T-helper 22 cell (primary cell): Measurements from ENCODE around the gene DROSHA.

Experiments
- DNase-seq: peaks from one replicate; pipeline ENCODE4 v3.0.0-alpha.2; 2020; ENCODE audit warnings: low read depth

The DROSHA gene

DNA sequence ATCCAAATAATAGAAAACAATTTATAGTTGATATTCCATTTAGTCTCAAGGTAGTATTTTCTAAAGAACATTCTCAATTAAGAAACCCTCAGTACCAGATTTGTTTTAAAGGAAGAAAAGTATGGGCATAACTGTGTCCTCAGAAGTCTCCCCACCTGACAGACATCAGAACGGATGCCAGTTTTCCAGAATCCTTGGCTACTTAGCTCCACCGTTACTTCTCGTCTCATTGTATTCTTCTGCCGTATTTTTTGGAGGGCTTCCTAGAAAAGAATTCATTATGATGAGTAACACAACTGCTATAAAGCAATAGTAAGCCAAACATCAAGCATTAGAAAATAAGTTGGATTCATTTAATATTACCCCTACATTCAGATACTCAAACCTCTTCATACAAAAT lies 67.8 kb downstream of the DROSHA start:
- no peak for DNase-seq

DNA sequence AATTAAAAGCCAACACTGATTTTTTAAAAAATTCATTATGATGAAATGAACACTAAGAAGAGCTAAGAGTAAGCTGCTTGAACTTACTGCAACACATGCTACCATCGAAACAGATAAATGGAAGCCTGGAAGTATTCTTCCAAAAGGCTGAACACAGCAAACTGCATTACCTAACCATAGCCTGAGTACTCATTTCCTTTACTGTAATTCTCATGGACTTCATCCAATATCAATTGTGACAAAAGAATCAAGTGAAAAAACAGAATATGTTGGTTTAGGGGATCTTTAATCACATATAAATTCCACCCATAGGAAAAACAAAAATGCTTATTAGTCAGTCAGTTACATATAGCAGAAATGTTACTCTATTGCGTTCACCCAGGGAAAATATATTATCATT lies 68.5 kb downstream of the DROSHA start:
- DNase-seq = no peak

DNA sequence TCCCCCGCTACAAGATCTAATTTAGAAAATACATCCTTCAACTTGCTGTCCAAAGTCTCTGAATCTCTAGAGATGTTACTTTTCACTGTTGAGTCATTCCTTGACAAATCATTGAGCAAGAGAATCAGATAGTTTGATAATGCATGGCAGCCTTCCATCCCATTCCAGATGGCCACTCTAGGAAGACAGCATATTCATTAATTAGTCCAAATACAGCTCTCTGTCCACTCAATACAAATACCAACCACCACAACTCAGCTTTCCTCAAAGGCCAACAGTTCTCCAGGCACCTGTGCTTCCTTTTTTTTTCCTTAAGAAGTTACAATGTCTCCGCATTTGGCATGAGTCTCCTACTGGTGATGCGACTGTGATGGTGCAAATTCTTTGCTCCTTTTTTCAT lies 72.3 kb downstream of the DROSHA start:
- DNase-seq = no peak

DNA sequence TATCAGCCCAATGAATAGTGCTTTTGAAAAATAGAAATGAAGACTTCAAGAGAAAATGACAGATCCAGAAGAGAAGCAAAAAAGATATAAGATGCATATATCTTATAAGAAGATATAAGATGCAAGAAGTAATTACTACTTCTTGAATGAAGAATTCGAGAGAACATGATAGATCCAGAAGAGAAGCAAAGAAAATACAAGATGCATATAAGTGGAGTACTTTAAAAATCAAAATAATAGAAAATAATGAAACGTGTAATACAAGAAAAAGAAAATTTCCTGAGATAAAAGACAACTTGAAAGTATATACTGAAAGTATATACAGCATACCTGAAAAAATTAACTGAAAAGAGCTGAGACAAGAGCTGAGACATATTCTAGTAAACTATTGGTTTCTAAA lies 76.7 kb downstream of the DROSHA start:
- no peak for DNase-seq

DNA sequence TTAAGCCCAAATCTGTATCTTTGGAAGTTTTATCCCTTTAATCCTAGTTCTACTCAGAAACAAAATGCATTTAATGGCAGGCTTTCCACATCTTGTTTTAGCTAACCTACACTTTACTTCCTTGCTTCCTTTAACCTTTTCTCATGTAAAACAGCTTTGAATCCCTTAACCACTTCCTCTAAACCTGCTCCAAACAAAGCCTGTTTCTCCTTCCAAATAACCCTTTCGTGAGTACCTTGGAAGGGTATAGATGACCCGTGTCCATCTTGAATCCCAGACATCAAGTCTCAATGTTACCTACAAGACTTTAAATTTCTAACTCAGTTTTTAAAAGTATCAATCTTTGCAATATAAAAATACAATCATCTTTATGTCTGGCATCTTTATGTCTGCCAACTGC lies 78.4 kb downstream of the DROSHA start:
- no peak for DNase-seq

DNA sequence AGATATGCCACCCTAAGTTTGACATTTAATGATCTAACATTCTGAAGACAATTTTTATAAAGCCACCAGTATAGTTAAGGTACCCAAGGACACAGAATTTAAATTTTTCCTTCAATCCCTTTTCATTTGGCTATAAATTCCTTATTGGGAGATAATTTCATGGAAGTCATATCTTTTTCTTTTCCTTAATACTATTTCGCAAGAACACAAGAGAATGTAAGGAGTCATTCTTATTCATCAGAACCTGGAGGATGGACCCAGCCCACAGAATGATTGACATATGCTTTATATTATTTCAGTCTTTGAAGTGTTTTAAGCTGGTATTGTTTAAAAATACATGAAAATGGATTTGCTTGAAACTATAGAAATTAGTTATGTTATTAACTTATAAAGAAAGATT lies 79.6 kb downstream of the DROSHA start:
- no peak for DNase-seq

DNA sequence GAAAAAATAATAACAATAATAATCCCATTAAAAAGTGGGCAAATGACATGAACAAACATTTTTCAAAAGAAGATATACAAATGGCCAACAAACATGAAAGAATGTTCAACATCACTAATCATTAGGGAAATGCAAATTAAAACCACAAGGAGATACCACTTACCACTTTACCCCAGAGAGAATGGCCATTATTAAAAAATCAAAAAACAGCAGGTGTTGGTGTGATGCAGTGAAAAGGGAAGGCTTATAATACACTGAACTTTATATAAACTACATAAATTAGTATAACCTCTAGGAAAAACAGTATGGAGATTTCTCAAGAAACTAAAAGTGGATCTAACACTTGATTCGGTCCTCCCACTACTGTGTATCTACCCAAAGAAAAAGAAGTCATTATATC lies 81.9 kb downstream of the DROSHA start:
- DNase-seq = no peak

DNA sequence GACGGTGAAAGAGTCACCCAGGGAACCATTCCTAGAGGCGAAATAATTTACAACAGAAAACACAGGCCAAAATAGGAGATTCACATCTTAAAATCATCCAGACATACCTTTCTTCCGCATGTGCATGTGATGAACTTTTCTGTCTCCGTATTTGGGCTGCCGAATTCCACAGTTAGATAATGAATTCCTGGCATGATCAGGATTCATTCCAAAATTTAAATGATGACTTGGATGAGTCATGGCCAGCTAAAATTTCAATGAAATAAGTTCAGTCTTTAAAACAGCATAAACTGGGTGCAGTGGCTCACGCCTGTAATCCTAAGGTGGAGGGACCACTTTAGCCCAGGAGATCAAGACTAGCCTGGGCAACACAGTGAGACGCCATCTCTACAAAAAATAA lies 82.7 kb downstream of the DROSHA start:
- DNase-seq = no peak

DNA sequence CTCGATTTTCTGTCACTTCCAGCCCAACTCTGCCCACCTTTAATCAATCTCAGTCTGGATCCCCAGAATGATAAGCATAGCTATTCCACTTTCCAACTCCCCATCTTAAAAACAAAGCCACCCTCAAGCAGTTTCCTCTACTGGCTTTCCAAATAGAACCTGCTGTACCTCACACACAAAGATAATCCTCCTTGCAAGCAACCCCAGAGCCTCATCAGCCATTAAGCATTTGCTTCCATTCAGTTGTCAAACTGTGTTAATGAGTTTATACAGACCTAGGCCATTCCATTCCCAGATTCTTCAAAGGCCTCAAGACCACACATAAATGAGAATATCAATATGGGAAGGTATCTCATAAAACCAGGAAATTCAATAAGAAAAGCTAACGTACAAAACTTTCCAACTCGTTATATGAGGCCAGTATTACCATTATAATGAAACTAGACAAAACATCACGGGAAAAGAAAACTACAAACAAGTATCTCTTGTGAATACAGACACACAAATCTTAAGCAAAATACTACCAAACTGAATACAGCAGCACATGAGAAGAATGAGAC lies 86.8 kb downstream of the DROSHA start:
- no peak for DNase-seq

DNA sequence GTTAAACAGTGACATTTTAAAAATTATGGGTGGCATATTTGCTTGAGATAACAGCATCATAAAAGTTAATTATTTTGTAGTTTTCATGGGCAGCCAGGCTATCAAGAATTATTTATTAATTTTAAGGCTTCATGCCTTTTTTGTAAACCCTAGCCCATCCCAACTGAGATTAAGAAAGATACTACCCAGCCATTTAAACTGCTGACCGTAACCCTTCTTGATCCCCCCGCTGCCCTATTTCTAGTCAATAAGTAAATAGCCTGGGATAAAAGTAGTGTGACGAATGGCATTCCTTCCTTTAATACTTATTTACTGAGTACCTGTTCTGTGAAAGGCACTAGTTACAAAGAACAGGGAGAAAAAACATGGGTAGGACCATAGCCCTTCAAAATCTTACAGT lies 88.3 kb downstream of the DROSHA start:
- no peak for DNase-seq

DNA sequence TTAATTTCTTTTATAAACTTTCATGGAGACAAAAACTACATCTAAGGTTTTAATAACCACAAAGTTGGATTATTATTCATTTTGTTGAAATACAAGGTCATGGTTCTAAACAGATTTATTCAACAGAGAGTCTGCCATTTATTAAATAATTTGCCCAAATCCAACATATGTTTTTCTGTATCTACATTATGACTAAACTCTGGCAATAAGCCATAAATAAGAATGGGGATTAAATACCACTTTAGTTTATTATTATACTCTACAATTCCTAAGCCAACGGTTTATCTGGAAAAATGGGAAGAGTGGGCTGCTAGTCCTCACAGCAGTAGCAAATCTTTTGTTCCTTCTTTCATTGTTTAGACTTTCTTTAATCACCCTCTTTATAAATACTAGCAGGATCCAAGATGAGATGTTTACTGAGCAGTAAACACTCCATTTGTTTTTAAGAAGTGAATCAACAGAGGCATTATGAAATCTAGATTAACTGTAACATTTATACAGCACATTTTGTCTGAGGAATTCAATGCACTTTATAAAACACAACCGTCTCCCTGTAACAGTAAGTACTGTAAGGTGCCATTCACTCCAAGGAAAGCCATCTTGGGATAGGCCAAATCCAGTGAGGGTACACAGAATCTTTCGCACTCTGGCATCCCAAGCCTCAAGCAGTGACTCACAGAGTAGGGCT lies 89.7 kb downstream of the DROSHA start:
- no peak for DNase-seq

DNA sequence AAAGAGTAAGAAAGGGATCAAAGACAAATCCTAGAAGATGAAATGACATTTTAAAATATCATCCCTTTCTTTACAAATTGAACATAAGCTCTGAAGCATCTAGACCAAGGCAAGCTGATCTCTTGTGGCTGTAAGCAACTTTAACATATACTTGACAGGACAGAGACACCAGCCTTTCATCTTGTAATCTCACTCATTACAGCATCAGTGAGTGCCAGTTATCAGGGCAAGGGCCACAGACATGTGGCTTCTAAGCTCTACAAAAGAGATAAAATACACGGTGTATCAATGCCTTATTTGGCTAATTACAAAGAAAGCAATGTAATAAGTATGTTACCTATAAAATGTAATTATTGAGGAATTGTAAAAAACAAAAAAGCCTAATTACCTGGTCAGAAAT lies 95.0 kb downstream of the DROSHA start:
- no peak for DNase-seq

DNA sequence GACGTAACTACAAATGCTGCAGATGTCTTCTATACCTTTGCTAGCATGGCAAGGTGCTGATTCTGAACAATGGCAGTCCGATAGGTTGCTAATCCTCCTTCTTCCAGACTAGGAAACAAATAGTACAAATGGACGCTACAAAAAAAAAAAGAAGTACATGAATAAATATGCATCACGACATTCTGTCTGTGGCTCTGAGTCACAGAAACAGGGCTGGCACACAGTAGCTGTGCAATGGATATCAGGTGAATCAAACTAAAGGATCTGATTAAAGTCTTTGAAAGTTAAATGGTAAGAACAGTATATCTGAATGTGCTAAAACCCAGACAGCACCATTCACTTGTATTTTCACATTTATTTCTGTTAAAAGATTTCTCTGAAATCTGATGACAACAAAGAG lies 96.2 kb downstream of the DROSHA start:
- DNase-seq = no peak

DNA sequence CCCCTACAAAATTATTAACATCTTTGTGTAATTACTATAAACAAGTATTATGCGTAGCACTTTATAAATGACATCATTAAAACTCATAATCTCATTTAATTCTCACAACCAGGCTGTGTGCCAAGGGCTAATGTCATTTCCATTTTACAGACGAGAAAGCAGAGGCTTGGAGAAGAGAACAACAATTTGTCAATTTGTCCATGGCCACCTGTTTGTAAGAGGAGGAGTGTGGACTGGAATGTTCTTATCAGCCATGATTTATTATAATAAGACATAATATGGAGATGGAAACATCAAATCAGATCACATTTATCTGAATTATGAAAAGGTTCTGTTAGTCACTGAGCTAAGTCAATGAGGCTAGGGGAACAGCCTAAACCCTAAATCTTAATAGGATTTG lies 97.0 kb downstream of the DROSHA start:
- no peak for DNase-seq

DNA sequence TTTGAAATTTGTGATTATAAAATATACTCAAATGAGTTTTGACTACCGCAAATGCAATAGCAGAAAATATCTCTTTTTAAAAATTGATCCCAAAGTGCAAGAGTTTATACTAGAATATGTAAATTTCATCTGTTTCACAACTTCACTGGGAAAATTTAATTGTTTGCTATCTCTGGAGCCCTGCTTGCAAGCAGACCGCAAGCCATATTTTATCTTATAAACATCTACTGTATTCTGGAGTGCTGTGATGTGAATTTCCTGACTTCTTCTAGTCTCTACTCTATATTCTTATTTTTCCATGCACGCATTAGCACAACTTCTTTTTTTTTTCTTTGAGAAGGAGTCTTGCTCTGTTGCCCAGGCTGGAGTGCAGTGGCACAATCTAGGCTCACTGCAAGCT lies 98.7 kb downstream of the DROSHA start:
- no peak for DNase-seq

DNA sequence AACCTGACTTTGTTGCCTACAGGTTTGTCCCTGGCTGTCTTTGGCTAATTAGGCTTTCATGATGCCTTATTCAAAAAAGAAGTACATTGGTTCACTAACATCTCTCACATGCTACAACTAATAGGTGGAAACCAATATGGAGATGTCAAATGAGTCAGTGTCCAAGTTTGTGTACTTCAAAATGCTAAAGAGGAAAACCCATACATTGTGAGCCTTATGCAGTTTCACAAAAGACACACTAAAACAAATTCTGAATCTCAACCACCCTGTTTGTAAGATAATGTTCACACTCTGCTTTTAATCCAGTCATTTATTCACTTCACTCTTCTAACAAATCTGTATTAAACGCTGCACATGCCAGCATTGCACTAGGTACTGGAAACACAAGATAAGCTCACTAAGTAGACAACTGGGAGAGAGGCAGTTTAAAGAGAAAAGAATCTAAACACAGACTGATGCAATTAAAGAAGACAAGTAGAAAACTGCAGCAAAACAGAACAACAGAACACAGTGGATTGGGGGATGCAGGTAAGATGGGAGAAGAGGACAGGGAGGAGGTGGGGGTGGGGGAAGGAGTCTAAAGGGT lies 104.1 kb downstream of the DROSHA start:
- no peak for DNase-seq

DNA sequence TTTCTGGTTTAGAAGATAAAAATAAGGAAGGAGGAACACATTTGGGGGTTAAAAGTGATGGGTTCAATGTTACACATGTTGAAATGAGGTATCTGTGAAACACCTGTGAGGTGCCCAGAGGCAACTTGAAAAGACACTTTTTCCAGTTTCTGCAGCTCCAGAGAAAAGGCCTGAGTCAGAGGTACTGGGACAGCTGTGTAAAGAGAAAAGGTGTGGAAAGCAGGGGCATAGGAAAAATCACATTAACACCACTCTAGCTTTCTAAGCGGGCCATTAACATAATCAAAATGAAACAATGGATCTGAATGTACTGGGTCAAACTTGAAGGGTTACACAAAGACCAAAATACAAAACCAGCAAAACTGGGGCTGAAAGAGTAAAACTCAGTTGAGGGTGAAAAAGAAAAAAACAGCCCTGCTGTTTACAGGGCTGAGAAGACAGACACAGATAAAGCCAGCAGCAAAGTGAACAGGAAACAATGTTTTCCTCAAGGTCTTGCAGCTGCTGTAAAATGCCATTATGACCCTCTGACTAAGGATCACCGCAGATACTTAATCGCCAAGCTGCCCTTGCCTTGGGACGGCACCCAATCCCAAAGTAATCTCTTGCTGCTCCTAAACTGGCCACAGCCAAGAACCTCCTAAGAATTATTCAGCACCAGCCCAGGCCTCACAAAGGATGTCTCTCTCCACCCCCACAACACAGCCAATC lies 104.7 kb downstream of the DROSHA start:
- no peak for DNase-seq

DNA sequence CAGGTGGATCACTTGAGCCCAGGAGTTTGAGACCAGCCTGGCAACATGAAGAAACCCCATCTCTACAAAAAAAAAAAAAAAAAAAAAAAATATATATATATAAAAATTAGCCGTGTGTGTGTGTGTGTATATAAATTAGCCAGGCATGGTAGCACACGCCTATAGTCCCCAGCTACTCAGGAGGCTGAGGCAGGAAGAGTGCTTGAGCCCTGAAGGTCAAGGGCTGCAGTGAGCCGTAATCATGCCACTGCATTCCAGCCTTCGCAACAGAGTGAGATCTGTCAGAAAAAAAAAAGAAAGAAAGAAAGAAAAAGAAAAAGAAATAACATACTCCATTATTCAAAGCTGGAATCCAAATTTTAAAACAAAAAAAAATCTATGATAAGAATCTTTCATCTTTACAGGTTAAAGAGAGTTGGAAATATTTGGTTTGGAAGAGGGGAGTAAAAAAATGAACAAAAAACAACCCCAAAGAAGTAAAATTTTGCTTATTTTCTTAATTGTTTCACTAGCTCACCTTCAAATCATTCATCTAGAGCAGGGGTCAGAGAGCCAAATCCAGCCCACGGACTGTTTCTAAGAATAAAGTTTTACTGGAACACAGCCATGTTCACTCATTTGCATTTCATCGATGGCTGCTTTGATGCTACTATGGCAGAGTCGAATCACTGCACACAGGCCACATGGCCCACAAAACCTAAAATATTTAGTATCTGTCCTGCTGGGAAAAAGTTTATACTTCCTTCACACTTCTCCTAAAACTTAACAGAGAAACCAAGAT lies 109.9 kb downstream of the DROSHA start:
- no peak for DNase-seq

DNA sequence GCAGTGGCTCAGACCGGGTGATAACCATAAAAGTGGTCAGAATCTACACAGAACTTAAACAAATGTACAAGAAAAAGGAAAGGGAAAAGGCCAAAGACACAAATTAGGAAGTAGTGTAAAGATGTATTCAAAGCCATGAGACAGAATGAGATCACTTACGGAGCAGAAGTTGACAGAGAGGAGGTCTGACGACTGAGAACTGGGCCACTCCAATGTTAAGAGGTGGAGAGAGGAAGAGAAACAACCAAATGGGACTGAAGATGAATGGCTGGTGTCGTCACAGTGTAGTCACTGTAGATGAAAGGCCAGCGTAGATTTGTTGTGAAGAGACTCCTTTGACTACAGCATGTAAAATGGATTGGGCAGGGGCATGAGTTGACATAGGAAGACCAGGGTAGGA lies 114.4 kb downstream of the DROSHA start:
- DNase-seq = no peak

DNA sequence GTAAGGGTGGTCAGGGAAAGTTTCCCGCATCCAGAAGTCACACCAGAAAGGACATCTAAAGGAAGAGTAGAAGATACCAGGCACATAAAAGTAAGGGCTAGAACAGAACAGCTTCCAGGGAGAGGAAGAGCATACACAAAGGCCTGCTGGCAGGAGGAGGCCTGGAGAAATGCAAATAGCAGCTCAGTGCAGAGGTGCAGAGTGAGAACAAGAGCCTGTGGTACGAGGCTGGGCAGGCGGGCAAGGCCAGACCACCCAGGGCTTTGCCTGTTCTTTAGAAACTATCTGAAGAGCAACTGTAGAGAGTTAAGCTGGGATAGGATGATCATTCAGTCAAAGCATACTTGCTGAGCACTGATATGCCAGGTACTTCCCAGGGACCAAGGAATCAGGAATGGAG lies 115.3 kb downstream of the DROSHA start:
- no peak for DNase-seq

DNA sequence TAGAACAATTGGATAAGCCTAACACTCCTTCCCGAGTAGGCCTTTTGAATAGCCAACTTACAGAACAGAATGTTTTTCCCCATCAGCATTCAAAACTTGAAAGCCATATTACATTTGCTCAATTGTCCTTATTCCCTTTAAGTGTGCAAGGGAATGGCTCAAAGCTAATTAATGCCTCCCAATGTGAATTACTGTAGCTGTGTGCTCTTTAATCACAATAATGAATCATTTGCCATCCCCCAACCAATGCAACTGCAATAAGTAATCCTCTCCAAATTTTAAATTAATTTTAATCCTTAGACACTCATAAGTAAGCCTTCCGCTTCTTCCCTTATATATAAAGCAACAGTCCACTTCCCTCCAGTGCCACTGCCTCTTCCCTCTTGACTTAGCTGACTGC lies 115.9 kb downstream of the DROSHA start:
- DNase-seq = no peak
